Measurements from ENCODE around the gene AKAP17A. TPM values are rescaled to one million over a fixed set of nuclear protein-coding genes. Genes with fewer than 3 reads are reported as not detected.
A peak's percentile ranks its signal among the peaks of the same experiment; 100 is the strongest.

AKAP17A gene
- total and polyA plus RNA-seq, 10 donors = 36.6 to 88.9 (median 70.0) TPM

DNA sequence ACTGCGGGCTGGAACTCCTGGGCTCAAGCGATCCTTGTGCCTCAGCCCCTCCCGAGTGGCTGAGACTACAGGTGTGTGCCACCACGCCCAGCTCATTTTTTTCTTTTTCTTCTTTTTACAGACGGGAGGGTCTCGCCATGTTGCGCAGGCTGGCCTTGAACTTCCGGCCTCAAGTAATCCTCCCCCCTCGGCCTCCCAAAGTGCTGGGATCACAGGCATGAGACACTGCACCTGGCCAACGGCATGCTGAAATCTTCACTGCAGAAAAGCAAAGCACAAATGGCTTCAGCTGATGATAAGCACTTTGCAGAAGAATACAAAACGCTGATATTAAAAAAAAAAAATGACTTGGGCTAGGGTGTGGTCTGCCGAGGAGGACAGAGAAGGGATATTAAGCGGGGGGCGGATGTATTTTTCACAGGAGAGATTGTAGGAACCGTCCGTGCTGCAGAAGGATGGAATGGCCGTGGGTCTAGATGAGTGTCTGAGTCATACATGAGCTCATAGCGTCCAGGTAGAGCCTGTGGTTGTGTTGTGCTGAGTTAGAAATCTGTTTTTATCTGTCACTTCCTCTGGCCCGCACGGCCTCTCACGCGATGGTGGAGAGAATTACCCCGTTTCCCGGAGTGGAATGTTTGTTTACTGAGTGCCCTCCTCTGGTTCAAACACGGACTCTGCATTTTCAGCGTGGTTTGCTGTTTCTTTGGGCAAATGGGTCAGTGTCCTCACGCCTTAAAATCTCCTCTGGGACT lies 8.5 kb upstream of the AKAP17A start:
- intact Hi-C loops (cut with DNase I; ENCODE audit: low total_unique reads) = no loop called here
- Histone ChIP-seq H3K27me3 (replicated peaks in 1 of 7) (no peaks in the 10 kb centered on the region), H3K4me1 (peaks cover 0 to 24% (median 8%) of the 10 kb centered on the region in 6 donors), H3K27ac (no peak overlapping the region), H3K4me3 (no peak overlapping the region), H3K36me3 (no peaks in the 10 kb centered on the region), H3K9me3 (no peaks in the 10 kb centered on the region)
- no peak for DNase-seq
- no peak for TF ChIP-seq POLR2AphosphoS5 (IDR thresholded peaks at IDR 0.05)
- TF ChIP-seq, protein P1, sequence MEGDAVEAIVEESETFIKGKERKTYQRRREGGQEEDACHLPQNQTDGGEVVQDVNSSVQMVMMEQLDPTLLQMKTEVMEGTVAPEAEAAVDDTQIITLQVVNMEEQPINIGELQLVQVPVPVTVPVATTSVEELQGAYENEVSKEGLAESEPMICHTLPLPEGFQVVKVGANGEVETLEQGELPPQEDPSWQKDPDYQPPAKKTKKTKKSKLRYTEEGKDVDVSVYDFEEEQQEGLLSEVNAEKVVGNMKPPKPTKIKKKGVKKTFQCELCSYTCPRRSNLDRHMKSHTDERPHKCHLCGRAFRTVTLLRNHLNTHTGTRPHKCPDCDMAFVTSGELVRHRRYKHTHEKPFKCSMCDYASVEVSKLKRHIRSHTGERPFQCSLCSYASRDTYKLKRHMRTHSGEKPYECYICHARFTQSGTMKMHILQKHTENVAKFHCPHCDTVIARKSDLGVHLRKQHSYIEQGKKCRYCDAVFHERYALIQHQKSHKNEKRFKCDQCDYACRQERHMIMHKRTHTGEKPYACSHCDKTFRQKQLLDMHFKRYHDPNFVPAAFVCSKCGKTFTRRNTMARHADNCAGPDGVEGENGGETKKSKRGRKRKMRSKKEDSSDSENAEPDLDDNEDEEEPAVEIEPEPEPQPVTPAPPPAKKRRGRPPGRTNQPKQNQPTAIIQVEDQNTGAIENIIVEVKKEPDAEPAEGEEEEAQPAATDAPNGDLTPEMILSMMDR (IDR thresholded peaks at IDR 0.05 in 8 of 11, conservative IDR thresholded peaks at IDR 0.05 in 3 of 11) = no peak
- TF ChIP-seq POLR2A (IDR thresholded peaks at IDR 0.05) = no peak
- 46 to 68% (median 53%) methylated on average over 26 to 27 of the region's 27 CpGs for WGBS, 5 donors

DNA sequence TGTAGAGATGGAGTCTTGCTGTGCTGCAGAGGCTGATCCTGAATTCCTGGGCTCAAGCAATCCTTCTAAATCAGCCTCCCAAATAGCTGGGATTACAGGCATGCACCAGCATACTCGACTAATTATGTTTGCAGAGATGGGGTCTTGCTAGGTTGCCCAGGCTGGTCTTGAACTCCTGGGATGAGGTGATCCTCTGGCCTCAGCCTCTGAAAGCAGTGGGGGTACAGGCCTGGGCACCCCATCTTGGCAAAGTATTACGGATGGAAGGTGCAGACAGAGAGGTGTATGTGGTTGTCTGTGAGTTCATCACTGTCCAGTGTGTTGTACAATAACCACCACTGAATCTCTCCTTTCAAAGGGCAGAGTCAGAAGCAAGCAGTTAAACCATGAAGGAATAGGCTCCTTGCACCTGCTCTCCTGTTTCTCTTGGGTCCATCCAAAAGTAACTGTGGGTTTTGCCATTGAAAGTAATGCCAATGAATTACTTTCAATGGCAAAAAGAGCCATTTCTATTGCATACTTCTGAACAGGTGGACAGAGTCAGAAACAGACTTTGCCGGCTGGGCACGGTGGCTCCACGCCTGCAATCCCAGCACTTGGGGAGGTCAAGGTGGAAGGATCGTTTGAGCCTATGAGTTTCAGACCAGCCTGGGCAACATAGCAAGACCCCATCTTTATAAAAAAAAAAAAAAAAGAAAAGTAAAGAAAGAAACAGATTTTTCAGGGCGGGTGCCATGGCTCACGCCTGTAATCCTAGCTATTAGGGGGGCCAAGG lies 7.0 kb upstream of the AKAP17A start:
- intact Hi-C loops (cut with DNase I; ENCODE audit: low total_unique reads) = no loop called here
- WGBS, 5 donors = 91 to 97% (median 95%) methylated on average over 8 of the region's 8 CpGs
- peaks cover 0 to 24% (median 8%) of the 10 kb centered on the region in 6 donors for H3K4me1 ChIP-seq
- TF ChIP-seq POLR2AphosphoS5 (IDR thresholded peaks at IDR 0.05) (no peak), POLR2A (IDR thresholded peaks at IDR 0.05) (no peak)
- TF ChIP-seq, protein P1 (IDR thresholded peaks at IDR 0.05 in 8 of 11, conservative IDR thresholded peaks at IDR 0.05 in 3 of 11) = no peak
- H3K36me3 ChIP-seq = no peaks in the 10 kb centered on the region
- no peak overlapping the region for H3K27ac ChIP-seq
- no peaks in the 10 kb centered on the region for H3K27me3 ChIP-seq (replicated peaks in 1 of 7)
- no peak overlapping the region for H3K4me3 ChIP-seq
- DNase-seq = no peak
- no peaks in the 10 kb centered on the region for H3K9me3 ChIP-seq

DNA sequence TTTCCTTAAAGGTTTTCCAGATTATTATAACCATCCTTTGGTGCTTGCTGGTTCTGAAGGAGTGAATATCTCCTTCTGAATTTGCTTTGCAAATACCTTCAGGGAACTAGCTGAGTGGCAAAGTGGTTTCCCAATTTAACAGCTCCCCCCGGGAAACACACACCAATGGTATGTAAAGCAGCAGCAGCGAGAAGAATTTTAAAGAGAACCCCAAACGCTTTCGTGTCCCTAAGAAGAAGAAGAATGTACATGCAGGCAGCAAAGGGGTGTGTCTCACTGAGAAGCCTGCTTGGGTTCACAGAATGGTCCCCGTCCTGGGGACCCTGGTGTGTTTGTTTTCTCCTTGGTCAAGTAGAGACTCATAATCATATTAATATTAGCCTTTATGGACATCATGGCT lies 4.2 kb upstream of the AKAP17A start:
- Histone ChIP-seq H3K4me3 (no peak overlapping the region), H3K27ac (peak overlapping the region in 4 of 8 donors; percentile 26 to 58 (median 44)), H3K36me3 (no peaks in the 10 kb centered on the region), H3K9me3 (no peaks in the 10 kb centered on the region), H3K27me3 (replicated peaks in 1 of 7) (no peaks in the 10 kb centered on the region), H3K4me1 (peaks cover 0 to 31% (median 14%) of the 10 kb centered on the region in 6 donors)
- TF ChIP-seq POLR2AphosphoS5 (IDR thresholded peaks at IDR 0.05) (no peak), POLR2A (IDR thresholded peaks at IDR 0.05) (no peak)
- TF ChIP-seq, protein P1 (IDR thresholded peaks at IDR 0.05 in 8 of 11, conservative IDR thresholded peaks at IDR 0.05 in 3 of 11) = no peak
- WGBS, 5 donors = 29 to 50% (median 41%) methylated on average over 5 of the region's 5 CpGs
- DNase-seq = no peak
- intact Hi-C loops (cut with DNase I; ENCODE audit: low total_unique reads) = no loop called here
